Activated CD4-positive, alpha-beta T cell treated with anti-CD3 and anti-CD28 coated beads, Interleukin-2, Interleukin-4, amounts not matched to agents 100 ng/mL and 50 ng/mL, durations not matched to agents 16 hours and 8 hours (primary cell): Measurements from ENCODE around the gene EVX2.

Experiments used
- DNase-seq: peaks from one replicate; pipeline ENCODE4 v3.0.0-alpha.2; 2020; ENCODE audit warnings: low spot score

The EVX2 gene

GRCh38 chr2:176096243-176096985 is 12.7 kb upstream of the EVX2 start:
- DNase-seq, result no peak

DNA sequence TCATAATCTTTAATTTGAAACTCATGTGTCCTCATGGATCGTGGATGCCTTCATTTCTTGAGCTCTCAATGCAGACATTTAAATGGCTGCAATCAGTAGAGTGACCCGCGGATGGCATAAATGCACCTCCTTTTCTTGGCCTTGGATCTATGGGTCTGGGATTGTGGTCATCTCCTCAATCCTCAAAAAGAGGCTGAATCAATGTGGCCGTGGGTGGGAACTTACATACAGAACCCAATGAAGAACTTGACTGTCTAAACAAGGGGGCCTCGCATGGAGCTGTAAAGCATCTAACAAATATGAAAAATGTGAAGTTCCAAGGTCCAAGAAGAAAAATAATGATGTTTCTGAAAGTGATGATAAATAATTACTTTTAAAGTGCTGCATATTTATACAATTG is 11.7 kb upstream of the EVX2 start:
- DNase-seq, result no peak

DNA sequence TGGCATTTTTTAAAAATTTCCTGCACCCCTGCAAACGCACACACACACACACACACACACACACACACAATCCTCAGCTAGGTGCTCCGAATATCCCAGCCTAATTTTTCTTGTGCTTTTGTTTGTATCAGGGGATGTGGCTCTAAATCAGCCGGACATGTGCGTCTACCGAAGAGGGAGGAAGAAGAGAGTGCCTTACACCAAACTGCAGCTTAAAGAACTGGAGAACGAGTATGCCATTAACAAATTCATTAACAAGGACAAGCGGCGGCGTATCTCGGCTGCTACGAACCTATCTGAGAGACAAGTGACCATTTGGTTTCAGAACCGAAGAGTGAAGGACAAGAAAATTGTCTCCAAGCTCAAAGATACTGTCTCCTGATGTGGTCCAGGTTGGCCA is 10.6 kb upstream of the EVX2 start:
- DNase-seq, result no peak

- no peak for DNase-seq
These were observed 10.1 kb upstream of the EVX2 start for GRCh38 chr2:176093898-176094249.

DNA sequence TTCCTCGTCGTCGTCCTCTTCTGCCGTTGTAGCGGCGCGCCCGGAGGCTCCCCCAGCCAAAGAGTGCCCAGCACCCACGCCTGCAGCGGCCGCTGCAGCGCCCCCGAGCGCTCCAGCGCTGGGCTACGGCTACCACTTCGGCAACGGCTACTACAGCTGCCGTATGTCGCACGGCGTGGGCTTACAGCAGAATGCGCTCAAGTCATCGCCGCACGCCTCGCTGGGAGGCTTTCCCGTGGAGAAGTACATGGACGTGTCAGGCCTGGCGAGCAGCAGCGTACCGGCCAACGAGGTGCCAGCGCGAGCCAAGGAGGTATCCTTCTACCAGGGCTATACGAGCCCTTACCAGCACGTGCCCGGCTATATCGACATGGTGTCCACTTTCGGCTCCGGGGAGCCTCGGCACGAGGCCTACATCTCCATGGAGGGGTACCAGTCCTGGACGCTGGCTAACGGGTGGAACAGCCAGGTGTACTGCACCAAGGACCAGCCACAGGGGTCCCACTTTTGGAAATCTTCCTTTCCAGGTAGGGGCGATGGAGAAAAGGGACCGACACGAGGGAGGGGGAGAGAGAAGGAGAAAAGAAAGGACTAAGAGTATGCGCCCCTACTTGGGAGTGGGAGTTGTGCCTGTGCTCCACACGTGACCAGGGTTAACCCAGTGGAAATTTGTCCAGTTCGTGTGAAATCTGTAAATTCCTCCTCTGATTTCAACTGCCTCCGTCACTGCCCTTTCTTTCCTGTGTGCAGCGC is 9.6 kb upstream of the EVX2 start:
- no peak for DNase-seq

DNA sequence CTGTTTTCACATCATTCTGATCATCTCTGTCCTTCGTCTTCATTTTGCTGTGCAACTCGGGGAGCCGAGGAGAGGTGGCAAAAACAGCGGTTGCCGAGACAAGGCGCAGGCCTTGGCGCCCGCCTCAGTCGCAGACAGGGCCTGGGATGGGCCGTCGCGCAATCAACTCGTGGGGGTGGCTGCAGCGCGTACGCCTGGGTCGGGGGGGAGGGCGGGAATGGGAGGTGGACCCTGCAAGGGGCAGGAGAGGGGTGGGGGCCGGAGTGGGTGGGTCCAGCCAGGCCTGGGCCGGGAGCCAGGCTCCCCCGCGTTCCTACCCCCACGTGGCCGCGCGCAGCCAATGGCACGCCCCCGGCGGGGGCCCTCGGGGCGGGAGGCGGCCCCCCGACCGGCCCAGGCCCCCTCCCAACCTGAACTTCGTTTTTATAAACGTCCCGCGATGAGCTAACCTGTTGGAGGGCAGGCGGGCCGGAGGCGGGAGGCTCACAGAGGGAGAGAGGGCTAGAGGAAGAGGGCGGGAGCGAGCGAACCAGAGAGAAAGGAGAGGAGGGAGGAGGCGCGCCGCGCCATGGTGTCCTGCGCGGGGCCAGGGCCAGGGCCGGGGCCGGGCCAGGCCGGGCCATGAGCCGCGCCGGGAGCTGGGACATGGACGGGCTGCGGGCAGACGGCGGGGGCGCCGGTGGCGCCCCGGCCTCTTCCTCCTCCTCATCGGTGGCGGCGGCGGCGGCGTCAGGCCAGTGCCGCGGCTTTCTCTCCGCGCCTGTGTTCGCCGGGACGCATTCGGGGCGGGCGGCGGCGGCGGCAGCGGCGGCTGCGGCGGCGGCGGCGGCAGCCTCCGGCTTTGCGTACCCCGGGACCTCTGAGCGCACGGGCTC is 8.7 kb upstream of the EVX2 start, which contains the start of gene HOXD13:
HOXD13 (plus strand) TSS at position 452 of the 875 bp plus-strand sequence; CDS start at position 622, 170 bp downstream.
- DNase-seq, result no peak

GRCh38 chr2:176091329-176092258 is 7.8 kb upstream of the EVX2 start:
- no peak for DNase-seq

DNA sequence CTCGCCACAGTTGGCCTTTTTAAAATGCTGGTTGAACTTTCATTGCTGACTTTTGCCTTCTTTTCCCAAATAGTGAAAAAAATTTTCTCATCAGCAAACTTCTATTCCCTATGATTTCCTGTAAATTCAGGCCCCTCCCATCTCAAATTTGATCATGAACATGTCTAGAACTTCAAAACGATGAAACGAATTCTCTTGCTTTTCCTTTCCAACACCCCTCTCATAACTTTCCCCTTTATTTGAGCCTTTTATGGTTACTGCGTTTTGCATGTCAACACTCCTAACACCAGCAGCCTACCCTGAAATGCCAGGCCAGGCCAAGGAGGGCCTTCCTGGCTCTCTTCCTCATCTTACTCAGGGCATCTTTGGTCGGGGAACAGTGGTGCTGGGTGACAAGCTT is 7.1 kb upstream of the EVX2 start:
- DNase-seq, result no peak

GRCh38 chr2:176089843-176090395 is 6.2 kb upstream of the EVX2 start:
- DNase-seq, result no peak

DNA sequence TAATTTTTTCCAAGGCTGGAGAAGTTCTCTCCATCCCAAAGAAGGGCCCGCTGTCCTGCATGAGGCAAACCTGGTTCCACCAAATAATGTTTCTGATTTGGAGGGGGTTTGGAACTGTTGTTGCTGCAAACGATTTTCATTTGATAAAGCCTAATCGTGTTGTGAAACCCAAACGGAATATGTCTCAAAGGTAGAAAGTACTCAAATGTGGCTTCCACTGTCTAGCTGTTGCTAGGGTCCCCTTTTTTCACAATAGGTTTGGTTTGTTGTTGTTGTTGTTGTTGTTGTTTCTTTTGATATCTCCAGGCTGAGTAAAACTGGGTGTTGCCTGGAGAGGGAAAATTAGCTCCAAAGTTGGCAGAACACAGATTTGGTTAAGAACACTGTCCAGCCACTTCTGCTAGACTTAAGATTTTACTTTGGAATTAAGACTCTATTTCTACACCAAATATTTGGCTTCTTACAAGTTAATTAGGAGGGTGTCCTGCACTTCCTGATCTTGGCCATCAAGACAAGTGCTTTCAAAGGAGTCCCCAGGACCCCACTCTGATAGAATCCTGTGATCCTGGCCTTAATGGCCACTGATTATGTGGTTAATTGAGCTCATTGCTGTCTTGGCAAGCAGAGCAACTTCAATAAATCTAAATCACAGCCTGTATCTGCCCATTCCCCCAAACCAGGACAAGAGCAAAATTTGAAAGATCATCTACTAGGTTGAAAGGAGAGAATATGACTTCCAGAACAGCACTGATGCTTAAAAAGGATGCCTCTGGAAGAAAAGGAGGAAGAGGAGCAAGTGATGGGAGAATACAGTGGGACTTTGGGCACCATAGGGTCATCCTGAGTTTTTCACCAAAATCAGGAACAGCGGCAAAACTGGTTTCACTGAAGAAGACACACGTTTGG is 5.4 kb upstream of the EVX2 start:
- no peak for DNase-seq

GRCh38 chr2:176088048-176088936 is 4.5 kb upstream of the EVX2 start:
- DNase-seq, result no peak

GRCh38 chr2:176087330-176088047 is 3.7 kb upstream of the EVX2 start:
- no peak for DNase-seq

DNA sequence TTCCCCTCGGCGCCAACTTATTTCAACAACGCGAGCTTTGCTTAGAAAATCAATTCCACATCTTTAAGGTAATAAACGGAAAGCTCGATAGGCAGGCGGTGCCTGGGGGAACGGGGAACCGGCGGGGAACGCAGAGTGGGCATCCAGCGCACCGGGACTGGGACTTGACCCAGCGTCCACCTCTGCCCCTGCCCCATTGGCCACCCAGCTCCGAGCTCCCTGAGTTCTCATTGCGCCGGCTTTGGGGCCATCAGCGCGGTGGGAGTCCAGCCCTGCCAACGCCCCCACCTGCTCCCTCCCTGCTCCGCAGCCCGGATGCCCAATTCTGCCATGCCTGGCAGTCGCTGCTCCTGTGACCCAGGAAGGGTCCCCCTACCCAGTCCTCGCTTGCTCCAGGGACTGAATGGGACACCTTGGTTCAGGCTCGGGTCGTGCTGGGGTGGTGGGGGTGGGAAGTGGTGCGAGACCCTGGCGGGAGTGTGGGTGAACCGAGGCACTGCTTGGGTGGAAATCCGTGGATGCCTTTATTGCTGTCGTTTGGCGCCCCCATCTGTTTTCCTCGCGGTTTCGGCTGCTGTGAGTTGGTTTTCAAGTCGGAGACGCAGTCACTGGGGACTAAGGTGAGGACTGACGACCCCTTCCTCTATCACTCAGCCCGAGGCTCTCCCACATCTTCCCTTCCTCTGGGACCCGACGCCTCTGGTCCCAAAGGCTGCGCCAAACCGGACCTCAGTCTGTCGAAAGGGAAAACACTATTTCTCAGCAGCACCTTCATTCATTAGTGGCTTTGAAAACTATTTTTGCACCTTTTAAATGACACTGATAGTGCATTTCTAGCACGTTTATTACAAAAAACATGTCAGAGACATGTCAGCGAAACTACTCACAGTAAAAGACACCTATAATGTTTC is 2.4 kb upstream of the EVX2 start:
- DNase-seq, result no peak

DNA sequence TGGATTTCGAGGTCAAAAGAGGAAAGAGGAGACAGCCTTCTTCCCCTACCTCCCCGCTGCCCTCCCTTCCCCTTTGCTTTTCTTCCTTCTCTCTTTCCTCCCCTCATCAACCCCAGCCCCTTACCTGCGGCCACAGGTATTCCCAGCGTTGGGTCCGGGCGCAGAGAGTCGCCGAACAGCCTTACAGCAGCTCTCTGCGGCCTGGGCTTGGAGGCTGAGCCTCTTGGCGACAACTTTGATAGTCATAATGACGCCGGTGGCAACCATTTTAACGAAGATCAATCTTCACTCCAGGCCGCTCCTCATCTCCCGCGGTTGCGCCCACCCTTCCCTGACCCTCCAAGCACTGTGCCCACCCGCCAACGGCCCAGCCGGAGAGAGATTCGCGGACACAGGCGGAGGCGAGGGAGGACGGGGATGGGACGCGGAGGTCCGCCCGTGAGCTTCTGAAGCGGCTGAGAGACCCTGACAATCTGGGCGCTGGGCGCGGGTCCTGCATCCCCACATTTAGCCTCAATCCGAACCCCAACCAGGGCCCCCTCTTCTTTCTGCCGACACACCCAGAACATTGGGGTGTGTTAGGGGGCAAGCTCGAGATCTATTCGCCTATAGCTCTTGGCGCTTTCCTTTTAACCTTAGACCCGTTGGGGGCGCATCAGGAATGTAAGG is 1.5 kb upstream of the EVX2 start:
- no peak for DNase-seq

DNA sequence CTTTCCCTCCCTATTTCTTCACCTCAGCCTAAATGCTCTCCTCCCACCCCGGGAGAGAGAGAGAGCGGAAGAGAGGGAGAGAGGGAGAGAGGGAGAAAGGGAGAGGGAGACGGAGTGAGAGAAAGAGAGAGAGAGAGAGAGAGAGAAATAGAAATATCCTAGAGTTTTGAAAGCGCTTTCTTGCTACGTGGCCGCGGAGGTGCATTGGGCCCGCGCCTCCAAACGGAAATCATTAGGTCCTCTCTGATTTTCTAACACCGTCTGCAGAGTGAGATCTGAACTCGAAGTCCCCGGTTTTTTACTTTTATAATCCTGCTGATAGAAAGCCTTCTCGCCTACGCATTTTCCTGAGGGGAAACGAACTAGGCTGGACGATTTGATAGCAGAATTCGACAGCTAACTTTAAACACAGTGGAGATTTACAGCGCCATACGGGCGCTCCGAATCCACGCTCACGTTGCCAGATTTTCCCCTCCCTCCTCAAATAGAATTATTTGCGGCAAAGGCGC is 903 bp upstream of the EVX2 start:
- DNase-seq, result no peak
